ENCODE measurements around the gene TAC4. TPM values are rescaled to one million over a fixed set of nuclear protein-coding genes. Genes with fewer than 3 reads are reported as not detected.

Gene TAC4
- total RNA-seq, 3 donors from 2014 or later (not counting 1 experiment from before 2014, with no cell fraction given): not detected

DNA sequence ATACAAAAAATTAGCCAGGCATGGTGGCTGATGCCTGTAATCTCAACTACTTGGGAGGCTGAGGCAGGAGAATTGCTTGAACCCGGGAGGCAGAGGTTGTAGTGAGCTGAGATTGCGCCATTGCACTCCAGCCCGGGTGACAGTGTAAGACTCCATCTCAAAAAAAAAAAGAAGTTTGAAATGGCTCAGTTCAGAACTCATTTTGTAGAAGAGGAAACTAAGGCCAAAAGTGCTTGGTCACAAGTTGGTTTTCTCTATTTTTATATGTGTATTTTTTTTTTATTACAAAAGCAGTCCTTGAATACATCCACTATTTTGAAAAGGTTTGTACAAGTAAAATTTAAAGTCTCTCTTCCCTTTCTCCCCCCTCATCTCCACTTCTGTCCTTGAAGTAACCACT is 5.5 kb downstream of the TAC4 start:
- TF ChIP-seq CTCF (IDR thresholded peaks at IDR 0.05): no peak
- peaks cover 7% of the 10 kb centered on the region for H3K36me3 ChIP-seq (ENCODE audit: control insufficient read depth, insufficient read depth, low read length)
- no peaks in the 10 kb centered on the region for H3K9me3 ChIP-seq (ENCODE audit: control insufficient read depth, insufficient read depth, low read length)
- H3K27ac ChIP-seq (ENCODE audit: low read length): no peak overlapping the region
- WGBS (ENCODE audit: insufficient coverage): 40% methylated on average over 3 of the region's 3 CpGs
- Mint-ChIP-seq H3K27ac (no peak overlapping the region), H3K4me1 (peaks cover 8 to 29% of the 10 kb centered on the region in 2 donors), H3K4me3 (no peak overlapping the region), H3K9me3 (no peaks in the 10 kb centered on the region), H3K36me3 (no peaks in the 10 kb centered on the region), H3K27me3 (ENCODE audit: low read depth in 2 of 2) (no peaks in the 10 kb centered on the region)
- intact Hi-C loops (cut with micrococcal nuclease): no loop called here
- ATAC-seq: no peak
- peaks cover 10% of the 10 kb centered on the region for H3K4me1 ChIP-seq (ENCODE audit: control insufficient read depth, insufficient read depth, low read length)
- H3K4me3 ChIP-seq (ENCODE audit: low read length): no peak overlapping the region
- H3K27me3 ChIP-seq (ENCODE audit: control insufficient read depth, insufficient read depth, low read length): no peaks in the 10 kb centered on the region
- DNase-seq: no peak

DNA sequence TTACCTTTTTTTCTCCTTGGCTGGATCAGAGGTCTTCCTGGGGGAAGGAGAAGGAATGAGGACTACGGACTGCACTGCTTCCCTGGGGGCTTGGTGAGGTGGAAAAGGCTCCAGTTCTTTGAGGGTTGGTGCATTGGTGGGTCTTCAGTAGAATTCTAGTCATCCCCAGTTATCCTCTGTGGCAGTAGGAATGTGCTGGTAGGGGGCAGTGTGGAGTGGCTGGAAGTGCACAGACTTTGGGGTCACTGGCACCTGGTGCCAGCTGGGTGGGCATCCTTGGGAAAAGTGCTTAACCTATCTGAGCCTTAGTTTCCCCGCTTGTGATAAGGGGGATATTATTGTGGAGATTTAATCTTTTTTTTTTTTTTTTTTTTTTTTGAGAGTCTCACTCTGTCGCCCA is 6.3 kb downstream of the TAC4 start:
- Histone ChIP-seq H3K9me3 (ENCODE audit: control insufficient read depth, insufficient read depth, low read length) (no peaks in the 10 kb centered on the region), H3K4me1 (ENCODE audit: control insufficient read depth, insufficient read depth, low read length) (peaks cover 10% of the 10 kb centered on the region), H3K36me3 (ENCODE audit: control insufficient read depth, insufficient read depth, low read length) (peaks cover 6% of the 10 kb centered on the region), H3K27ac (ENCODE audit: low read length) (no peak overlapping the region), H3K27me3 (ENCODE audit: control insufficient read depth, insufficient read depth, low read length) (no peaks in the 10 kb centered on the region), H3K4me3 (ENCODE audit: low read length) (no peak overlapping the region)
- no peaks in the 10 kb centered on the region for H3K27me3 Mint-ChIP-seq (ENCODE audit: low read depth in 2 of 2)
- no peaks in the 10 kb centered on the region for H3K9me3 Mint-ChIP-seq
- ATAC-seq (no peak), DNase-seq (no peak)
- intact Hi-C loops (cut with micrococcal nuclease): no loop called here
- H3K27ac Mint-ChIP-seq: no peak overlapping the region
- peaks cover 8 to 29% of the 10 kb centered on the region in 2 donors for H3K4me1 Mint-ChIP-seq
- H3K36me3 Mint-ChIP-seq: no peaks in the 10 kb centered on the region
- no peak for TF ChIP-seq CTCF (IDR thresholded peaks at IDR 0.05)
- 100% methylated on average over 2 of the region's 3 CpGs for WGBS (ENCODE audit: insufficient coverage)
- no peak overlapping the region for H3K4me3 Mint-ChIP-seq

DNA sequence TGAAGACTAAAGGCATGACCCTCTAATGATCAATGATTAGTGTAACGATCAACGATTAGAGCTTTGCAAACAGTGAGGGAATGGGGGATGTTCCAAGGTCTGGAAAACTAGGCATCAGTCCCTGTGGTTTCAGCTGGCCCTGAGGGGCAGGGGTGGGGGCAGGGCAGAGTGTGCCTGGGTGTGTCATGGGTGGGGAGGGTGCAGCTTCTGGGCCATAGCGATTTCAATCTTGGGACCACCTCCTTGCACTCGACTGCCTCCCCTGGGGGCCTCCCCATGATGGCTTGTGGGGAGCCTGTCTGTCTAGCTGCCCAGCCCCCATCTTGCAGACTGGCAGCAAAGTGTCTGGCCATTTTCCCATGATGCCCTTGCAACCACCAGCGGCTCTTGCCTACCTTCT is 8.4 kb downstream of the TAC4 start:
- Histone ChIP-seq H3K4me1 (ENCODE audit: control insufficient read depth, insufficient read depth, low read length) (no peaks in the 10 kb centered on the region), H3K9me3 (ENCODE audit: control insufficient read depth, insufficient read depth, low read length) (no peaks in the 10 kb centered on the region), H3K36me3 (ENCODE audit: control insufficient read depth, insufficient read depth, low read length) (peaks cover 9% of the 10 kb centered on the region), H3K4me3 (ENCODE audit: low read length) (no peak overlapping the region), H3K27me3 (ENCODE audit: control insufficient read depth, insufficient read depth, low read length) (no peaks in the 10 kb centered on the region), H3K27ac (ENCODE audit: low read length) (no peak overlapping the region)
- H3K9me3 Mint-ChIP-seq: no peaks in the 10 kb centered on the region
- peaks cover 11 to 29% of the 10 kb centered on the region in 2 donors for H3K4me1 Mint-ChIP-seq
- WGBS (ENCODE audit: insufficient coverage): 87% methylated on average over 5 of the region's 5 CpGs
- H3K27me3 Mint-ChIP-seq (ENCODE audit: low read depth in 2 of 2): no peaks in the 10 kb centered on the region
- H3K4me3 Mint-ChIP-seq: no peak overlapping the region
- intact Hi-C loops (cut with micrococcal nuclease): no loop called here
- TF ChIP-seq CTCF (IDR thresholded peaks at IDR 0.05): no peak
- DNase-seq: no peak
- no peak overlapping the region for H3K27ac Mint-ChIP-seq
- no peak for ATAC-seq
- no peaks in the 10 kb centered on the region for H3K36me3 Mint-ChIP-seq
